NCI-H1048 (cell line): Measurements from ENCODE around the gene NDRG2.
A peak's percentile ranks its signal among the peaks of the same experiment; 100 is the strongest.

Experiments used
- DNase-seq: peaks from one replicate; lab custom pipeline; 2025; lab: John Stamatoyannopoulos, UW

Gene NDRG2

DNA sequence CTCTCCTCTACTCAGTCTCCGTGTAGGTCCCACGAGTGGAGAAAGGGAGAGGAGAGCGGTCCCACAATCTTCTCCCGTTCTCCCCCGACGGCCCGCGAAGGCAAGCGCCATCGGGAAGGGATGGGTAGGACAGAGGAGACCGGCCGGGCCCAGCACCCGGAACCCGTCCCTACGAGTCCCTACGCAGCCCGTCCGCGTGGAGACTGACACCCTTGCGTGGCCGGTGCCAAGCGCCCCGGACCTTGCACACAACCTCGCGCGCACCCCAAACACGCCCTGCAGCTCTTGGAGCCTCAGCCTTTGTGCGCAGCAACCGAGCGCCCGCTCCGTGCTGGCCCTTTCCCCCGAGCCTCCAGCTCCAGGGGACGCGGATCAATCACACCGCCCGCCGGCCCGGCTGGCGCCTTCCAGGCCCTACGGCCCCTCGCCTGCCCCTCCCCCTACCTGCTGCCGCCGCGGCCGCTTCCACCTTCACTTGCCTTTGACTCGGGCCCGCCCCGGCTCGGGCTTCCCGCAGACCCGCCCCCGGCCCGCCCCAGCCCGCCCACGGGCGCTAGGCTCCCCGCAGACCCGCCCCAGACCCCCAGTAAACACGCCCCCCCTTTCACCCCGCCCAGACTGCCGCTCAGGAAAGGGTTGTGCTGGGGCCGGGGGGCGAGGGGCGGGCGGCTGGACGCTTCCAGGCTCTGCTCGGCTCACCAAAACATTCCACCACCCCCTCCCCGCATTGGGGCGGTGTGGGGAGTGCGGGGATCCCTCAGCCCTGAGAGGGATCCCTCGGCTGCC lies at the start of gene NDRG2:
NDRG2 (minus strand) TSS at position 477 of the 786 bp plus-strand sequence. CDS start 1,746 bp downstream, outside the sequence.
- DNase-seq, result peak; percentile 45

- no peak for DNase-seq
These were observed 49.1 kb upstream of the NDRG2 start for GRCh38 chr14:21073921-21074320.

DNA sequence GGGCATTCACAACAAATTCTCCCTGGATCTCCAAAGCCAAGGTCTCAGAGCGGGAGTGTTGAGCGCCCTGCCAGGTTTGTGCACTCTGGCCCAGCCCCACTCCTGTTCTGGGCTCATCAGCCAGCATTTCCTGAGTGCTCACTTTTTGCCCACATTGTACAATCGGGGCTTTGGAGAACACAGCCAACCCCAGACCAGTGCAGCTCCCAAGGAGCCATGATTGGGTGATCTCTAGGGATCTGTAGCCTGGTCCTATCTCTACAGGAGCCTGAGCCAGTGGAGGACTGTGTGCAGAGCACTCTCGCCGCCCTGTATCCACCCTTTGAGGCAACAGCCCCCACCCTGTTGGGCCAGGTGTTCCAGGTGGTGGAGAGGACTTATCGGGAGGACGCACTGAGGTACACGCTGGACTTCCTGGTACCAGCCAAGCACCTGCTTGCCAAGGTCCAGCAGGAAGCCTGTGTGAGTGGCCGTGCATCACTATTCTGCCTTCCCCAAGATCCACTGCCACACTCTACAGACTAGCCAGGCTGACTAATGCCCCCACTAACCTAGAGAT lies 48.0 kb upstream of the NDRG2 start:
- no peak for DNase-seq

GRCh38 chr14:21072031-21072473 lies 47.2 kb upstream of the NDRG2 start:
- DNase-seq, result no peak

DNA sequence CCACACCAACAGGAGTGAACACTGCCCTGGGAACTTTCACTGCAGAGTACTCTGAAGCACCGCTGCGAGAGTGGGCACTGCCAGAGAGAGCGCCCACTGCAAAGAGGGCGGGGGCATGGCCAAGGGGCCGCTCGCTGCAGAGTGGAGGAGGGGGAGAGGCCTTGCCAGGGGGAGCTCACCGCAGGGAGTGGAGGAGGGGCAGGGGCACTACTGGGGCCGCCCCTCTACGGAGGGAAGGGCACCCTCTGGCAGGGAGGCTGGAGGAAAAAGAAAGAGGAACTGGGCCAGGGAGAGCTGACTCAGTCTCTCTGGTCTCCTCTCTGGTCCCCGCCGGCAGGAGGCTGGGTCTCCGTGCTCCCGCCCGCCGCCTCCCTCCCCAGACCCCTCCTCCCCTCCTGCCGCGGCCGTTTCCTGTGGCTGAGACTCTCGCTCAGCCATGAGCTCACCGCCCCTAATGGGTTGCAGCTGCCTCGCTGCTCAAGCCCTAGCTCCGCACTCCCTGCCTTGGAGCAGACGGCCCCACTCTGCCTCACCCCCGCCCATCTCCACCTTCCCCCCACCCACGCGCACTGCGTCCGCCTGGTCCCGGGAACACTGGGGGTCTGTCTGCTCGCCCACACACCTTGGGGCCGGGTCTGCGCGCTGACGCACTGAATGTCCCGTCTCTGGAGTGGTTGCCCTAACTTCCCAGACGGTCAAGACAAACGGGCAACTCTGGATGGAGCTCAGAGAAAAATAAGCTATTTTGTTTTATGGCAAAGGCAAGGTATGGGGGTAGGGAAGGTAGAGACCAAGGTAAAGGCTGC lies 46.6 kb upstream of the NDRG2 start:
- DNase-seq, result peak; percentile 16

DNA sequence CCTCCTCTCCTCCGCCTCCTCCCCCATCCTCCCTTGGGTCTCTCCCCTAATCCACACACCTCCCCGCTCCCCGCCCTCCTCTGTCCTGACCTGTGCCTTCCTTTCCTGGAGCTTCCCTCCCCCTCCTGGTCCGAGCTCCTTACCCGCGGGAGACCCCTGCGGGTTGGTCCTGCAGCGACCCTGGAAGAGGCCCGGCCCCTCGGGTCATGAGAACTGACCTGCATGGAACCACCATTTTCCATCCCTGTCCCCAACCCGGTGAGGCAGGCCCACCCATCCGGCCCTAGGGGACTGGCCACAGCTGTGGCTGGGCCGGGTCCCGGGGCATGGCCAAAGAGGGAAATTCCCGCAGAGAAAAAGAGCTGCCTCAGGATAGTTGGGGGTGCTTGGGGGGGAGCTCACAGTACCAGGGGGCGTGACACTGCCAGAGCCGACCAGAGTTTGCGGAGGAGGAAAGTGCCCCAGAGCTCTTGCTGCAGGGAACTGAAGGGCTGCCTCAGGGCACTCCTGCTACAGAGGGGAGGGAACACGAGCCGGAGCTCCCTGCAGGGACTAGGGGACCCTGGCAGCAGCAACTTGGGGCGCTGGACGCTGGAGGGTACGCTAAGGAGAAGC lies 45.9 kb upstream of the NDRG2 start:
- DNase-seq, result no peak

- DNase-seq, result no peak
These were observed 45.3 kb upstream of the NDRG2 start, which contains the start of gene ARHGEF40 for GRCh38 chr14:21070083-21070609. Gene ARHGEF40 (plus strand): TSS chr14:21070304. CDS start chr14:21070397, 93 bp downstream.

- no peak for DNase-seq
These were observed 44.7 kb upstream of the NDRG2 start for GRCh38 chr14:21069388-21070082.

GRCh38 chr14:21068521-21069387 lies 43.9 kb upstream of the NDRG2 start:
- no peak for DNase-seq

GRCh38 chr14:21066882-21067502 lies 42.1 kb upstream of the NDRG2 start:
- no peak for DNase-seq

- no peak for DNase-seq
These were observed 38.6 kb upstream of the NDRG2 start for GRCh38 chr14:21063479-21063878.

DNA sequence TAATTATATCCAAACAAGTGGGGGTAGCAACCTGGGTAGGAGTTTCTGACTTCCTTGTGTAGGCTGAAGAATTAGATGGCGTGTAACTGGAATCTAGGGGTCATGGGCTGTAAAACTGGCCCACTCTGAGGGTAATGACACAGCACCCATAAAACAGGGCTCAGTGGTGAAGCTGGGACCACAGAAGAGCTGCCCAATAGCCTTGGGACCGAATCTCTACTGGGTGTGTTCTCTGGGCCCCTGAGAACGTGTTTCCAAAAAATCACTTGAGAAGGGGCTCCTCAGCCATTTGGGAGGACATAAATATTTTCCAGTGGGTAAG lies 36.4 kb upstream of the NDRG2 start:
- no peak for DNase-seq

DNA sequence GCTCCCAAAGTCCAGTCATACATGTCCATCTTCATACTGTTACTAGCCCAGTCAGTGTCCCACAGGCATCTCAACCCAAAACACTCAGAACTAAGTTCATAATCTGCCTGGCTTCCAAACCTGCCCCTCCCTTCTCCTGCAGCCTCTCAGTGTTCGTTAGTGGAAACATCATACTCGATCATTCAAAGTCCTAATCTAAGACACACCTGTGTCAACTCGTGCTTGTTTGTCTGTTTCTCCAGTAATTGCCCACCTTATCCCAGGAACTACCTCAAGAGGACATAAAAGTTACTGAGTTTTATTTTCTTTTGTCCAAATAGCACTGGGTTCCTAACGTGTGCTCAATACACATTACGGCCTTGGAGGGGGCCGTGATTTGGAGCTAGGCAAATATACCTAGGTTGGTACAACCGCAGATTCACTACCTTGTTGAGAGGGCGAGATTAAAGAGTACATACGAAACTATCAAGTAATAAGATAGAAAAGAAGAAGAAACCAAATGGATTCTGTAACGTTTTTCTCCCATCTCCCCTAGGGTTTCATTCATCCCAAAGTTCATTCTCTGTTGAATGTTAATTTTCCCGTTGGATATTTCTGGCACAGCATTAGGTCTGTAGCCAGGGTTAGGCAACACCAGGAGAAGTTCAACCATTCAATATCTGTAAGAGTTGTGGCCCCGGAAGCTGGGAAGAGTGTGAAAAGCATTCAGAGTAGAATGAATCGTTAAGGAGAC lies 35.9 kb upstream of the NDRG2 start:
- no peak for DNase-seq

DNA sequence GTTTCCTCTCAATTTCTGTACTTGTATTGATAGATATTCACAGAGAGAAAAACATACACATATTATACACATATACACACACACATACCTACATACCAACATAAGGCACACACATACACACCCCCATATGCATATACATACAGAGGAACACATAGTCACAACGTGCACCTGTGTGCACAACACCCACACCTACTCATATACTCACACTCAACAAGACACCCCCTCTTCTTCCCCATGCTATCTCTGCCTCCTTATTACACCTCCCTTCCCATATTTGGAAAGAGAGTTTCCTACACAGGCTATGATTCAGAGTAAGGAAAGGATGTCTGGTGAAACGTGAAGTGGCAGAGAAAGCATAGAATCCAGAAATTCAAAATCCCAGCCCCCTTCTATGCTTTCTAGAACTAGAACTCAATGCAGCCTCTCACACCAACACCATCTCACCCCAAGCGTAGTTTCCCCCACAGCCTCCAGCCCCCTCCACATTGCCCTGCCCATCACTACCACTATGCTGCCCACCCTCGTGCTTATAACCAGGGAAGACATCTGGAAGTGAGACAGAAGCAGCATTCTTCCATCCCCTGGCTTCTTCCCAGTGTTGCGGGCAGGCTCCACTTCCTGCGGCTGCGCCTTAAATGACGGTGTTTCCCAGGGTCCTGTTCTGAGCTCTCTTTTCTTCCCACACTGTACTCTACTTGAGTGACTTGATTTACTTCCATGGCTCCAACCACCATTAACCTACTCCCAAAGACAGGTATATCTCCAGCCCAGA lies 35.2 kb upstream of the NDRG2 start:
- DNase-seq, result no peak

DNA sequence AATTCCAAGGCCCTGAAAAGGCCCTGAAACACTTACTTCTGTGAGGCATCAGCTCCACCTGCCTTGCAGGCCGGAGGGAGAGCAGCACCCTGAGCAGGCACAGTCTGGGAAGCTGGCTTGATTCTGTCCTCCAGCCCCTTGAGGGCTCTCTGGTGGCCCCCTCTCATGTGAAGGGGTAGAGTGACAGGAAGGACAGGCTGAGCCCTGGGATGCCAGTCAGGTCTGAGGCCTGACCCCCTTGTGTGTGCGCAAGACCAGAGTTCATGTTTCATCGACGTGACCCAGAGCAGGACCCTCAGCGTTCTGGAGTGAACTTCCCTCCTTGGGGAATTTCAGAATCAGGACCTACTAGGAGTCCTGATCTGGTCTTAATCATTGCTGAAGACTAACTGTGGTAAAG lies 34.0 kb upstream of the NDRG2 start:
- DNase-seq, result no peak

DNA sequence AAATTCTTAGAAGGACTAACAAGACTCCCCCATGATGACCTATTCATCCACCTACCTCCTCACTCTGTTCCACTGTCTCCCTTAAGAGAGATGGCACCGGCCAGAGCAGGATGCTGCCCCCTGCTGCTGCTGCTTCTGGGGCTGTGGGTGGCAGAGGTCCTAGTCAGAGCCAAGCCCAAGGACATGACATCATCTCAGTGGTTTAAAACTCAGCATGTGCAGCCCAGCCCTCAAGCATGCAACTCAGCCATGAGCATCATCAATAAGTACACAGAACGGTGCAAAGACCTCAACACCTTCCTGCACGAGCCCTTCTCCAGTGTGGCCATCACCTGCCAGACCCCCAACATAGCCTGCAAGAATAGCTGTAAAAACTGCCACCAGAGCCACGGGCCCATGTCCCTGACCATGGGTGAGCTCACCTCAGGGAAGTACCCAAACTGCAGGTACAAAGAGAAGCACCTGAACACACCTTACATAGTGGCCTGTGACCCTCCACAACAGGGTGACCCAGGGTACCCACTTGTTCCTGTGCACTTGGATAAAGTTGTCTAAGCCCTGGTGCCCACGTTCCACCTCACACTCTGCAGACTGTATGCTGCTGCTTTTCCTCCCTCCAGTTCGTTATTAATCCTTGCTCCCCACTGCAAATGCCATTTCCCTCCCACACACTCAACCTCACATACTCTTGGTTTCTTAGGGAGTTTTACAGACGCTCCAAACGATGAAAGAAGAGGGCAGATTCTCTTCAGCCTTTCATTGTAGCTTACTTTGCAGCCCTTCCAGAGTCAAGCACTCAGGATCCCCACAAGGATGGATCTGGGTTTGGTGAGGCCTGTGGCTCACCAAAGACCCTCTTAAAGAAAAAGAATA lies 33.2 kb upstream of the NDRG2 start, which contains the start of gene RNASE8:
RNASE8 (plus strand) TSS at position 20 of the 873 bp plus-strand sequence; CDS start at position 91, 71 bp downstream.
- DNase-seq, result no peak

GRCh38 chr14:21056520-21057163 lies 31.8 kb upstream of the NDRG2 start:
- DNase-seq, result no peak
